ENCODE results near the gene ZBTB2. TPM values are rescaled to one million over a fixed set of nuclear protein-coding genes. Genes with fewer than 3 reads are reported as not detected.

The ZBTB2 gene
- total RNA-seq, 1 experiment from 2014 or later = 14.3 TPM

DNA sequence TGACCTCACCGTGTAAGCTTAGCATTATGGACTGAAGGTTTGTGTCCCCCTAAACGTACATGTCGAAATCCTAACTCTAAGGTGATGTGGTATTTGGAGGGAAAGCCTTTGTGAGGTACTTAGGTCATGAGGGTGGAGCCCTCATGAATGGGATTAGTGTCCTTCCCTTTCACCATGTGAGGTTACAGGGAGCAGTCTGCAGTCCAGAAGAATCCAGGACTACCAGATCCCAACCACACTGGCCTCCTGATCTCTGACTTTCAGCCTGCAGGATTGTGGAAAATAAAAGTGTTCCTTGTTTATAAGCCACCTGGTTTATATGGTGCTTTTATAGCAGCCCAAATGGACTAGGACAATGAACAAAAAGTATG lies 73.4 kb downstream of the ZBTB2 start:
- peaks cover 8% of the 10 kb centered on the region for H3K4me1 Mint-ChIP-seq
- H3K4me3 Mint-ChIP-seq = no peak overlapping the region
- POLR2A ChIA-PET = no interaction called here
- no peak overlapping the region for H3K27ac Mint-ChIP-seq
- H3K36me3 Mint-ChIP-seq = peaks cover 12% of the 10 kb centered on the region
- H3K27me3 Mint-ChIP-seq (ENCODE audit: low read depth) = no peaks in the 10 kb centered on the region
- ATAC-seq = no peak
- peaks cover 8% of the 10 kb centered on the region for H3K9me3 Mint-ChIP-seq
- no peak for DNase-seq (ENCODE audit: low spot score)
- TF ChIP-seq SOX15 (CRISPR knock-in tag; IDR thresholded peaks at IDR 0.05) = no peak
- TF ChIP-seq, protein P1, sequence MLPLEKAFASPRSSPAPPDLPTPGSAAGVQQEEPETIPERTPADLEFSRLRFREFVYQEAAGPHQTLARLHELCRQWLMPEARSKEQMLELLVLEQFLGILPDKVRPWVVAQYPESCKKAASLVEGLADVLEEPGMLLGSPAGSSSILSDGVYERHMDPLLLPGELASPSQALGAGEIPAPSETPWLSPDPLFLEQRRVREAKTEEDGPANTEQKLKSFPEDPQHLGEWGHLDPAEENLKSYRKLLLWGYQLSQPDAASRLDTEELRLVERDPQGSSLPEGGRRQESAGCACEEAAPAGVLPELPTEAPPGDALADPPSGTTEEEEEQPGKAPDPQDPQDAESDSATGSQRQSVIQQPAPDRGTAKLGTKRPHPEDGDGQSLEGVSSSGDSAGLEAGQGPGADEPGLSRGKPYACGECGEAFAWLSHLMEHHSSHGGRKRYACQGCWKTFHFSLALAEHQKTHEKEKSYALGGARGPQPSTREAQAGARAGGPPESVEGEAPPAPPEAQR (CRISPR knock-in tag; IDR thresholded peaks at IDR 0.05) = no peak
- TF ChIP-seq, protein P2, sequence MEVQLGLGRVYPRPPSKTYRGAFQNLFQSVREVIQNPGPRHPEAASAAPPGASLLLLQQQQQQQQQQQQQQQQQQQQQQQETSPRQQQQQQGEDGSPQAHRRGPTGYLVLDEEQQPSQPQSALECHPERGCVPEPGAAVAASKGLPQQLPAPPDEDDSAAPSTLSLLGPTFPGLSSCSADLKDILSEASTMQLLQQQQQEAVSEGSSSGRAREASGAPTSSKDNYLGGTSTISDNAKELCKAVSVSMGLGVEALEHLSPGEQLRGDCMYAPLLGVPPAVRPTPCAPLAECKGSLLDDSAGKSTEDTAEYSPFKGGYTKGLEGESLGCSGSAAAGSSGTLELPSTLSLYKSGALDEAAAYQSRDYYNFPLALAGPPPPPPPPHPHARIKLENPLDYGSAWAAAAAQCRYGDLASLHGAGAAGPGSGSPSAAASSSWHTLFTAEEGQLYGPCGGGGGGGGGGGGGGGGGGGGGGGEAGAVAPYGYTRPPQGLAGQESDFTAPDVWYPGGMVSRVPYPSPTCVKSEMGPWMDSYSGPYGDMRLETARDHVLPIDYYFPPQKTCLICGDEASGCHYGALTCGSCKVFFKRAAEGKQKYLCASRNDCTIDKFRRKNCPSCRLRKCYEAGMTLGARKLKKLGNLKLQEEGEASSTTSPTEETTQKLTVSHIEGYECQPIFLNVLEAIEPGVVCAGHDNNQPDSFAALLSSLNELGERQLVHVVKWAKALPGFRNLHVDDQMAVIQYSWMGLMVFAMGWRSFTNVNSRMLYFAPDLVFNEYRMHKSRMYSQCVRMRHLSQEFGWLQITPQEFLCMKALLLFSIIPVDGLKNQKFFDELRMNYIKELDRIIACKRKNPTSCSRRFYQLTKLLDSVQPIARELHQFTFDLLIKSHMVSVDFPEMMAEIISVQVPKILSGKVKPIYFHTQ (CRISPR knock-in tag; IDR thresholded peaks at IDR 0.05) = no peak
- no peak for TF ChIP-seq TP53 (CRISPR knock-in tag; IDR thresholded peaks at IDR 0.05)
- TF ChIP-seq, protein P3, sequence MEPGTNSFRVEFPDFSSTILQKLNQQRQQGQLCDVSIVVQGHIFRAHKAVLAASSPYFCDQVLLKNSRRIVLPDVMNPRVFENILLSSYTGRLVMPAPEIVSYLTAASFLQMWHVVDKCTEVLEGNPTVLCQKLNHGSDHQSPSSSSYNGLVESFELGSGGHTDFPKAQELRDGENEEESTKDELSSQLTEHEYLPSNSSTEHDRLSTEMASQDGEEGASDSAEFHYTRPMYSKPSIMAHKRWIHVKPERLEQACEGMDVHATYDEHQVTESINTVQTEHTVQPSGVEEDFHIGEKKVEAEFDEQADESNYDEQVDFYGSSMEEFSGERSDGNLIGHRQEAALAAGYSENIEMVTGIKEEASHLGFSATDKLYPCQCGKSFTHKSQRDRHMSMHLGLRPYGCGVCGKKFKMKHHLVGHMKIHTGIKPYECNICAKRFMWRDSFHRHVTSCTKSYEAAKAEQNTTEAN (CRISPR knock-in tag; IDR thresholded peaks at IDR 0.05) = no peak
- TF ChIP-seq, protein P4, sequence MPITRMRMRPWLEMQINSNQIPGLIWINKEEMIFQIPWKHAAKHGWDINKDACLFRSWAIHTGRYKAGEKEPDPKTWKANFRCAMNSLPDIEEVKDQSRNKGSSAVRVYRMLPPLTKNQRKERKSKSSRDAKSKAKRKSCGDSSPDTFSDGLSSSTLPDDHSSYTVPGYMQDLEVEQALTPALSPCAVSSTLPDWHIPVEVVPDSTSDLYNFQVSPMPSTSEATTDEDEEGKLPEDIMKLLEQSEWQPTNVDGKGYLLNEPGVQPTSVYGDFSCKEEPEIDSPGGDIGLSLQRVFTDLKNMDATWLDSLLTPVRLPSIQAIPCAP (CRISPR knock-in tag; IDR thresholded peaks at IDR 0.05) = no peak
- TF ChIP-seq CREB1 (CRISPR knock-in tag; IDR thresholded peaks at IDR 0.05) = no peak
- TF ChIP-seq ZNF423 (CRISPR knock-in tag; IDR thresholded peaks at IDR 0.05) = no peak
- TF ChIP-seq ELF4 (CRISPR knock-in tag; IDR thresholded peaks at IDR 0.05; ENCODE audit: low read depth) = no peak
- TF ChIP-seq, protein P5, sequence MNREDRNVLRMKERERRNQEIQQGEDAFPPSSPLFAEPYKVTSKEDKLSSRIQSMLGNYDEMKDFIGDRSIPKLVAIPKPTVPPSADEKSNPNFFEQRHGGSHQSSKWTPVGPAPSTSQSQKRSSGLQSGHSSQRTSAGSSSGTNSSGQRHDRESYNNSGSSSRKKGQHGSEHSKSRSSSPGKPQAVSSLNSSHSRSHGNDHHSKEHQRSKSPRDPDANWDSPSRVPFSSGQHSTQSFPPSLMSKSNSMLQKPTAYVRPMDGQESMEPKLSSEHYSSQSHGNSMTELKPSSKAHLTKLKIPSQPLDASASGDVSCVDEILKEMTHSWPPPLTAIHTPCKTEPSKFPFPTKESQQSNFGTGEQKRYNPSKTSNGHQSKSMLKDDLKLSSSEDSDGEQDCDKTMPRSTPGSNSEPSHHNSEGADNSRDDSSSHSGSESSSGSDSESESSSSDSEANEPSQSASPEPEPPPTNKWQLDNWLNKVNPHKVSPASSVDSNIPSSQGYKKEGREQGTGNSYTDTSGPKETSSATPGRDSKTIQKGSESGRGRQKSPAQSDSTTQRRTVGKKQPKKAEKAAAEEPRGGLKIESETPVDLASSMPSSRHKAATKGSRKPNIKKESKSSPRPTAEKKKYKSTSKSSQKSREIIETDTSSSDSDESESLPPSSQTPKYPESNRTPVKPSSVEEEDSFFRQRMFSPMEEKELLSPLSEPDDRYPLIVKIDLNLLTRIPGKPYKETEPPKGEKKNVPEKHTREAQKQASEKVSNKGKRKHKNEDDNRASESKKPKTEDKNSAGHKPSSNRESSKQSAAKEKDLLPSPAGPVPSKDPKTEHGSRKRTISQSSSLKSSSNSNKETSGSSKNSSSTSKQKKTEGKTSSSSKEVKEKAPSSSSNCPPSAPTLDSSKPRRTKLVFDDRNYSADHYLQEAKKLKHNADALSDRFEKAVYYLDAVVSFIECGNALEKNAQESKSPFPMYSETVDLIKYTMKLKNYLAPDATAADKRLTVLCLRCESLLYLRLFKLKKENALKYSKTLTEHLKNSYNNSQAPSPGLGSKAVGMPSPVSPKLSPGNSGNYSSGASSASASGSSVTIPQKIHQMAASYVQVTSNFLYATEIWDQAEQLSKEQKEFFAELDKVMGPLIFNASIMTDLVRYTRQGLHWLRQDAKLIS (CRISPR knock-in tag; IDR thresholded peaks at IDR 0.05; ENCODE audit: borderline replicate concordance) = no peak
- TF ChIP-seq NR3C1 (CRISPR knock-in tag; conservative IDR thresholded peaks at IDR 0.05; ENCODE audit: low read depth) = no peak
- TF ChIP-seq NFE2L1 (CRISPR knock-in tag; IDR thresholded peaks at IDR 0.05) = no peak
- CTCF ChIA-PET = no interaction called here

DNA sequence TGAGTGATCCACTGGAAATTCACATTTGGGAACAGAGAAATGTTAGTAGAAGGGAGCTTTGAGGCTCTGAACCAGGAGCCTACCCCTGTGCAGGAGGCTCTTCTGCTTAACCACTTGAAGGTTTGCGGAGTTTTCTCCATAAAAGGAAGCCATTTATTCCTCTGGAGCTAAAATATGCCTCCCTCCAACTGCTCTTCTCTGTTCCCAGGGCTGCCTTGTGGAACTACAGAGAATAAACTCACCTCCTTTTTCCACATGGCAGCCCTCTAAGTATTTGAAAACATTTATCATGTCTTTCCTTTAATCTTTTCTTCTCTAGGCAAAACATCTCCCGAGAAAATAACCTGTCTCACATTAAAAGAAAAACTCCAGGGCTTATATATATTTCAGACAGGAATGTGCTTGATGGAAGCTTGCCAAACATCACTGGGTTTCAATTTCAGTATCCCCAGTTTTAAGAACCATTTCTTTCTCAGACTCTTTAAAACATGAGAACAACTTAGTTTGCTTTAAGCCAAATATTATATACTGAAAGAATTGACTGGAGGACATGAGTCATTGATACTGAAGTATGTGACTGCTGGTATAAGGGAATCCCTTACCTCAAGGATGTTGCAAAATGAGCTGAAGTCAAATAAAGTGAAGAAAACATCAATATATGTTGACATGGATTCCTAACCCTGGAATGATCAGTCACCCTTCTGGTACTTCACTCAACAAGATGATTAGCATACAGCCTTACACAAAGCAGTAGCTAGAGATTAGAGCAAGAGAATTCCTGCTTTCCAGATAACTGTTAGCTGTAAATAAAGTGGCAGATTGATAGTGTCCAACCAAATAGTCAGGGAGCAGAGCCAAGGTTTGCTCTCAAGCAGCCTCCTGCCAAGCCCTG lies 74.0 kb downstream of the ZBTB2 start:
- Mint-ChIP-seq H3K27ac (no peak overlapping the region; the same call in 1 of the 2 replicates), H3K4me1 (peaks cover 14% of the 10 kb centered on the region), H3K36me3 (peaks cover 12% of the 10 kb centered on the region), H3K27me3 (ENCODE audit: low read depth) (no peaks in the 10 kb centered on the region), H3K9me3 (peaks cover 8% of the 10 kb centered on the region), H3K4me3 (no peak overlapping the region)
- ATAC-seq = no peak
- CTCF ChIA-PET = no interaction called here
- POLR2A ChIA-PET = no interaction called here
- no peak for DNase-seq (ENCODE audit: low spot score)
- TF ChIP-seq MYBL2 (CRISPR knock-in tag; IDR thresholded peaks at IDR 0.05) (no peak), ZNF138 (CRISPR knock-in tag; conservative IDR thresholded peaks at IDR 0.05) (no peak), SP1 (CRISPR knock-in tag; conservative IDR thresholded peaks at IDR 0.05) (no peak), NFE2L1 (CRISPR knock-in tag; IDR thresholded peaks at IDR 0.05) (no peak), ZNF671 (CRISPR knock-in tag; IDR thresholded peaks at IDR 0.05) (no peak)
- TF ChIP-seq, protein P6, sequence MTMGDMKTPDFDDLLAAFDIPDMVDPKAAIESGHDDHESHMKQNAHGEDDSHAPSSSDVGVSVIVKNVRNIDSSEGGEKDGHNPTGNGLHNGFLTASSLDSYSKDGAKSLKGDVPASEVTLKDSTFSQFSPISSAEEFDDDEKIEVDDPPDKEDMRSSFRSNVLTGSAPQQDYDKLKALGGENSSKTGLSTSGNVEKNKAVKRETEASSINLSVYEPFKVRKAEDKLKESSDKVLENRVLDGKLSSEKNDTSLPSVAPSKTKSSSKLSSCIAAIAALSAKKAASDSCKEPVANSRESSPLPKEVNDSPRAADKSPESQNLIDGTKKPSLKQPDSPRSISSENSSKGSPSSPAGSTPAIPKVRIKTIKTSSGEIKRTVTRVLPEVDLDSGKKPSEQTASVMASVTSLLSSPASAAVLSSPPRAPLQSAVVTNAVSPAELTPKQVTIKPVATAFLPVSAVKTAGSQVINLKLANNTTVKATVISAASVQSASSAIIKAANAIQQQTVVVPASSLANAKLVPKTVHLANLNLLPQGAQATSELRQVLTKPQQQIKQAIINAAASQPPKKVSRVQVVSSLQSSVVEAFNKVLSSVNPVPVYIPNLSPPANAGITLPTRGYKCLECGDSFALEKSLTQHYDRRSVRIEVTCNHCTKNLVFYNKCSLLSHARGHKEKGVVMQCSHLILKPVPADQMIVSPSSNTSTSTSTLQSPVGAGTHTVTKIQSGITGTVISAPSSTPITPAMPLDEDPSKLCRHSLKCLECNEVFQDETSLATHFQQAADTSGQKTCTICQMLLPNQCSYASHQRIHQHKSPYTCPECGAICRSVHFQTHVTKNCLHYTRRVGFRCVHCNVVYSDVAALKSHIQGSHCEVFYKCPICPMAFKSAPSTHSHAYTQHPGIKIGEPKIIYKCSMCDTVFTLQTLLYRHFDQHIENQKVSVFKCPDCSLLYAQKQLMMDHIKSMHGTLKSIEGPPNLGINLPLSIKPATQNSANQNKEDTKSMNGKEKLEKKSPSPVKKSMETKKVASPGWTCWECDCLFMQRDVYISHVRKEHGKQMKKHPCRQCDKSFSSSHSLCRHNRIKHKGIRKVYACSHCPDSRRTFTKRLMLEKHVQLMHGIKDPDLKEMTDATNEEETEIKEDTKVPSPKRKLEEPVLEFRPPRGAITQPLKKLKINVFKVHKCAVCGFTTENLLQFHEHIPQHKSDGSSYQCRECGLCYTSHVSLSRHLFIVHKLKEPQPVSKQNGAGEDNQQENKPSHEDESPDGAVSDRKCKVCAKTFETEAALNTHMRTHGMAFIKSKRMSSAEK (CRISPR knock-in tag; IDR thresholded peaks at IDR 0.05; ENCODE audit: borderline replicate concordance) = no peak
- TF ChIP-seq, protein P7, sequence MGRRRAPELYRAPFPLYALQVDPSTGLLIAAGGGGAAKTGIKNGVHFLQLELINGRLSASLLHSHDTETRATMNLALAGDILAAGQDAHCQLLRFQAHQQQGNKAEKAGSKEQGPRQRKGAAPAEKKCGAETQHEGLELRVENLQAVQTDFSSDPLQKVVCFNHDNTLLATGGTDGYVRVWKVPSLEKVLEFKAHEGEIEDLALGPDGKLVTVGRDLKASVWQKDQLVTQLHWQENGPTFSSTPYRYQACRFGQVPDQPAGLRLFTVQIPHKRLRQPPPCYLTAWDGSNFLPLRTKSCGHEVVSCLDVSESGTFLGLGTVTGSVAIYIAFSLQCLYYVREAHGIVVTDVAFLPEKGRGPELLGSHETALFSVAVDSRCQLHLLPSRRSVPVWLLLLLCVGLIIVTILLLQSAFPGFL (CRISPR knock-in tag; IDR thresholded peaks at IDR 0.05; ENCODE audit: borderline replicate concordance) = no peak
